GM12878 (cell line): ENCODE results near the gene ZKSCAN5. TPM values are rescaled to one million over a fixed set of nuclear protein-coding genes. Genes with fewer than 3 reads are reported as not detected.

Source experiments
- ATAC-seq: fragments of 200-7000 bp; cut with Tn5 transposase; 3 replicates; pipeline ENCODE4 v1.9.1; 2020; ENCODE audit warnings: mild to moderate bottlenecking, moderate library complexity
- BruUV-seq: library from RNA; stranded (reverse); fragments of 400-500 nt; replicated peaks from 2 replicates; lab custom pipeline; 2021; lab: Mats Ljungman, UMichigan
- CTCF ChIA-PET: fragments of 300-600 bp; sonication (Branson Sonifier 250); formaldehyde crosslinking; extraction: SDS; loops from one replicate; lab custom pipeline; 2021; ENCODE audit warnings: inconsistent platforms; lab: Yijun Ruan, JAX
- POLR2A ChIA-PET: fragments of 350-600 bp; formaldehyde crosslinking; extraction: SDS; loops from one replicate; lab custom pipeline; 2021; ENCODE audit warnings: inconsistent platforms; lab: Charles Lee
- RAD21 ChIA-PET: fragments of 300-600 bp; sonication (Branson Sonifier 250); formaldehyde crosslinking; loops from one replicate; lab custom pipeline; 2023; ENCODE audit warnings: antibody characterized with exemption; ENCODE audit not compliant: unreplicated experiment; lab: Charles Lee
- SMC1A ChIA-PET: fragments of 300-600 bp; sonication (Branson Sonifier 250); formaldehyde crosslinking; loops from one replicate; lab custom pipeline; 2023; ENCODE audit not compliant: unreplicated experiment, uncharacterized antibody; lab: Charles Lee
- DNase-seq: peaks from one replicate; pipeline ENCODE4 v3.0.0-alpha.2; 2011; ENCODE audit warnings: low read depth, low spot score
- FAIRE-seq: peaks from 3 replicates; lab custom pipeline; 2011; peaks lifted over from hg19 to GRCh38; lab: Jason Lieb, UNC
- H2AFZ ChIP-seq: 2 replicates; pipeline ENCODE4 v1.6.0; 2011; ENCODE audit warnings: low read depth, low read length, control low read depth; ENCODE audit not compliant: control insufficient read depth
- H3K27ac ChIP-seq: 2 replicates; pipeline ENCODE4 v1.5.1; 2011; ENCODE audit warnings: control low read depth; ENCODE audit not compliant: control insufficient read depth, insufficient read depth
- H3K27me3 ChIP-seq, 2 experiments: replicated peaks in 1 of 2; 2 replicates each; pipeline versions ENCODE4 v1.6.0 to v1.6.1; 2011; ENCODE audit warnings: low read length in 1 of 2; ENCODE audit not compliant: control insufficient read depth in 2 of 2, insufficient read depth in 2 of 2
- H3K36me3 ChIP-seq, 2 experiments: 2 replicates each; pipeline ENCODE4 v1.5.1; 2011; ENCODE audit warnings: low read length in 1 of 2; ENCODE audit not compliant: control insufficient read depth in 2 of 2, insufficient read depth in 2 of 2
- H3K4me1 ChIP-seq: 2 replicates; pipeline ENCODE4 v1.6.1; 2011; ENCODE audit warnings: mild to moderate bottlenecking, low read length, moderate library complexity, mixed read lengths; ENCODE audit not compliant: control insufficient read depth, insufficient read depth
- H3K4me2 ChIP-seq: 2 replicates; pipeline ENCODE4 v1.6.0; 2011; ENCODE audit warnings: control low read depth; ENCODE audit not compliant: control insufficient read depth, insufficient read depth
- H3K4me3 ChIP-seq: fragments of 200-600 bp; sonication (generic); 2 replicates; pipeline ENCODE4 v1.5.1; 2016
- H3K79me2 ChIP-seq: 2 replicates; pipeline ENCODE4 v1.6.0; 2011; ENCODE audit warnings: low read length; ENCODE audit not compliant: control insufficient read depth, insufficient read depth
- H3K9ac ChIP-seq: 2 replicates; pipeline ENCODE4 v1.8.0; 2011; ENCODE audit warnings: low read length, control low read depth, mixed read lengths; ENCODE audit not compliant: control insufficient read depth, insufficient read depth
- H3K9me3 ChIP-seq: replicated peaks from 3 replicates; pipeline ENCODE4 v1.5.1; 2011; ENCODE audit warnings: mild to moderate bottlenecking, low read length; ENCODE audit not compliant: control insufficient read depth, insufficient read depth
- H4K20me1 ChIP-seq: 2 replicates; pipeline ENCODE4 v1.6.0; 2011; ENCODE audit not compliant: control insufficient read depth, insufficient read depth
- CTCF ChIP-seq, 3 experiments: IDR thresholded peaks in 2 of 3; conservative IDR thresholded peaks in 1 of 3; 2 replicates each; pipeline ENCODE4 v1.5.1; 2011; ENCODE audit warnings: low read depth in 3 of 3, low read length in 3 of 3, mild to moderate bottlenecking in 3 of 3, control low read depth in 2 of 3, moderate library complexity in 2 of 3, inconsistent platforms in 1 of 3, mixed read lengths in 1 of 3; ENCODE audit not compliant: control insufficient read depth in 2 of 3, insufficient read depth in 1 of 3; ENCODE audit errors: extremely low read depth in 1 of 3
- MXI1 ChIP-seq: fragments of 150-350 bp; IDR thresholded peaks from 2 replicates; pipeline ENCODE4 v1.6.1; 2011; ENCODE audit warnings: low read depth, mild to moderate bottlenecking, inconsistent platforms, low read length, improper control_type of control experiment
- RAD21 ChIP-seq: IDR thresholded peaks from 2 replicates; pipeline ENCODE4 v1.6.1; 2011; ENCODE audit warnings: mild to moderate bottlenecking, low read depth, low read length, moderate library complexity; ENCODE audit not compliant: insufficient read depth
- WGBS: methylation state at CpG from one replicate; pipeline ENCODE4 v1.1.6; 2016; ENCODE audit warnings: low lambda C conversion rate; ENCODE audit not compliant: insufficient replicate concordance, insufficient coverage; ENCODE audit errors: missing lambda C conversion rate; 5-methylcytosine and 5-hydroxymethylcytosine counted together
- in situ Hi-C: fragments of 300-500 bp; cut with MboI; formaldehyde crosslinking; loops from 9 replicates; pipeline ENCODE4 v1.14.3; 2018; ENCODE audit warnings: mixed read lengths
- intact Hi-C: fragments of 100-400 bp; cut with micrococcal nuclease; formaldehyde crosslinking; loops from one replicate; pipeline ENCODE4 v1.14.2; 2022; ENCODE audit not compliant: unreplicated experiment
- polyA plus RNA-seq, 11 experiments: library from polyadenylated mRNA; depleted of rRNA in 4 of 11; unstranded in 6 of 11; stranded (reverse) in 5 of 11; fragments of >200 nt; fragmentation: Nextera tagmentation in 4 of 11; fragmentation: Illumina TruSeq in 1 of 11; extraction: Ambion mirVana in 4 of 11; extraction: Trizol in 1 of 11; gene quantifications; 1 replicate in 1 of 11; 2 replicates in 10 of 11; pipeline versions ENCODE4 v1.2.1 to v1.2.3, GENCODE V29; 2011 to 2016; ENCODE audit warnings: inconsistent platforms in 2 of 11, missing spikeins in 2 of 11, low read depth in 1 of 11
- total RNA-seq, 4 experiments: library from RNA; depleted of rRNA in 3 of 4; stranded (reverse); fragments of >200 nt in 3 of 4; fragmentation: Illumina TruSeq in 1 of 4; extraction: Trizol in 1 of 4; gene quantifications; 2 replicates each; pipeline versions ENCODE4 v1.2.1 to v1.2.3, GENCODE V29; 2013 to 2021

ZKSCAN5 gene
- total and polyA plus RNA-seq, 10 of the 15 experiments (the other 5 are each of a cell fraction or from before 2014, with no cell fraction given) = 2.5 to 10.1 (median 7.7) TPM

DNA sequence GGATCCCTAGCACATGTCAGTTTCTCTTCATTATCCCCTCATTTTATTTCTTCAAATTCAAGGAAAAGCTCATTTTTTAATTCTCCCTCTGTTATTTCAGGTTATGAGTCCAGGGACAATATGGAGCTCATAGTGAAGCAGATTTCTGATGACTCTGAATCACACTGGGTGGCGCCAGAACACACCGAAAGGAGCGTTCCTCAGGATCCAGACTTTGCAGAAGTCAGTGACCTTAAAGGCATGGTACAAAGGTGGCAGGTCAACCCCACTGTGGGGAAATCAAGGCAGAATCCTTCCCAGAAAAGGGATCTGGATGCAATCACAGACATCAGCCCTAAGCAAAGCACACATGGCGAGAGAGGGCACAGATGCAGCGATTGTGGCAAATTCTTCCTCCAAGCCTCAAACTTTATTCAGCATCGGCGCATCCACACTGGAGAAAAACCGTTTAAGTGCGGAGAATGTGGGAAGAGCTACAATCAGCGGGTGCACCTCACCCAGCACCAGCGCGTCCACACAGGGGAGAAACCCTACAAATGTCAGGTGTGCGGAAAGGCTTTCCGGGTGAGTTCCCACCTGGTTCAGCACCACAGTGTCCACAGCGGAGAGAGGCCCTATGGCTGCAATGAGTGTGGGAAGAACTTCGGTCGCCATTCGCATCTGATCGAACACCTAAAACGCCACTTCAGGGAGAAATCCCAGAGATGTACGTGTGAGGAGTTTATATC lies 21.4 kb downstream of the ZKSCAN5 start:
- TF ChIP-seq MXI1 = no peak
- peak in 1 of 3 experiments; percentile 36; a peak in 2 of 6 replicates for TF ChIP-seq CTCF (IDR thresholded peaks at IDR 0.05 in 2 of 3, conservative IDR thresholded peaks at IDR 0.05 in 1 of 3; ENCODE audit: control insufficient read depth in 2 of 3, extremely low read depth in 1 of 3, insufficient read depth in 1 of 3, low read depth in 3 of 3, low read length in 3 of 3)
- TF ChIP-seq RAD21 = peak; percentile 22; the same call in 1 of the 2 replicates
- 99% methylated on average over 21 of the region's 21 CpGs for WGBS
- H3K9ac ChIP-seq = no peak overlapping the region
- H2AFZ ChIP-seq = no peak overlapping the region
- DNase-seq (no peak), FAIRE-seq (no peak), ATAC-seq (no peak; the same call in 2 of the 3 replicates)
- H4K20me1 ChIP-seq = no peaks in the 10 kb centered on the region
- H3K4me2 ChIP-seq = no peak overlapping the region
- no peaks in the 10 kb centered on the region for H3K27me3 ChIP-seq
- no peaks in the 10 kb centered on the region for H3K4me1 ChIP-seq
- H3K9me3 ChIP-seq = peaks cover 19% of the 10 kb centered on the region; the same call in 2 of the 3 replicates
- SMC1A ChIA-PET = interaction anchor here (0.7 to 1.0 kb wide), 4 partner anchors 9 to 90 kb away, joined by 3 to 4 read pairs (median 3); partner anchors contain the start of gene ZSCAN25
- H3K27ac ChIP-seq = no peak overlapping the region
- in situ Hi-C loops = no loop called here
- intact Hi-C loops = no loop called here
- H3K79me2 ChIP-seq = no peaks in the 10 kb centered on the region
- H3K4me3 ChIP-seq = no peak overlapping the region
- CTCF ChIA-PET = interaction anchor here (0.6 to 1.2 kb wide), 7 partner anchors 21 to 1491 kb away, joined by 3 to 4 read pairs (median 3); partner anchors contain the start of genes ZKSCAN5 and ZNF655
- peaks cover 6 to 26% of the 10 kb centered on the region in 2 experiments for H3K36me3 ChIP-seq
- BruUV-seq = TSS peak; percentile 50
- RAD21 ChIA-PET = interaction anchor here (1.0 kb wide), 1 partner anchor 389 kb away, joined by 3 read pairs; no protein-coding TSS in a partner anchor
- POLR2A ChIA-PET = no interaction called here
